ENCODE results near the gene USP17L12.
"Not testable (repeated sequence)": the region's sequence is repeated elsewhere in the genome, so short reads cannot be mapped to it uniquely, and the experiment has no call there.

USP17L12 gene, protein sequence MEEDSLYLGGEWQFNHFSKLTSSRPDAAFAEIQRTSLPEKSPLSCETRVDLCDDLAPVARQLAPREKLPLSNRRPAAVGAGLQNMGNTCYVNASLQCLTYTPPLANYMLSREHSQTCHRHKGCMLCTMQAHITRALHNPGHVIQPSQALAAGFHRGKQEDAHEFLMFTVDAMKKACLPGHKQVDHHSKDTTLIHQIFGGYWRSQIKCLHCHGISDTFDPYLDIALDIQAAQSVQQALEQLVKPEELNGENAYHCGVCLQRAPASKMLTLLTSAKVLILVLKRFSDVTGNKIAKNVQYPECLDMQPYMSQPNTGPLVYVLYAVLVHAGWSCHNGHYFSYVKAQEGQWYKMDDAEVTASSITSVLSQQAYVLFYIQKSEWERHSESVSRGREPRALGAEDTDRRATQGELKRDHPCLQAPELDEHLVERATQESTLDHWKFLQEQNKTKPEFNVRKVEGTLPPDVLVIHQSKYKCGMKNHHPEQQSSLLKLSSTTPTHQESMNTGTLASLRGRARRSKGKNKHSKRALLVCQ
- total RNA-seq, result 0 reads per million in 4 donors

DNA sequence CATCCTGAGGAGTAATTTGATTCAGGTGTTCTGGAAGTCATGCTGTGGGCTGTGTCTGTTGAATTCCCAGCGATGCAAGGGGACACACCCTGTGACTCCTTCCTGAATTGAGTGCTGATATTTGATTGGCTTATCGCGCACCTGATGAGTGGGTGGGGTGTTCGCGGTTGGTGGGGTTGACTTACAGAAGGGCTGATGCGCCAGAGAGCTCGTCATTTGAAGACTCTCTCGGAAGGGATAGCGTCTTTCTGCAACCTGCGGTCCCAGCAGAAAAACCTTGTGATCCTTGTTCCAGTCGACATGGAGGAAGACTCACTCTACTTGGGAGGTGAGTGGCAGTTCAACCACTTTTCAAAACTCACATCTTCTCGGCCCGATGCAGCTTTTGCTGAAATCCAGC lies at the start of gene USP17L12:
TSS of gene USP17L12 (plus strand) at position 301 of the 400 bp plus-strand sequence. CDS start at position 301, 0 bp downstream.
- not testable (repeated sequence) for DNase-seq

DNA sequence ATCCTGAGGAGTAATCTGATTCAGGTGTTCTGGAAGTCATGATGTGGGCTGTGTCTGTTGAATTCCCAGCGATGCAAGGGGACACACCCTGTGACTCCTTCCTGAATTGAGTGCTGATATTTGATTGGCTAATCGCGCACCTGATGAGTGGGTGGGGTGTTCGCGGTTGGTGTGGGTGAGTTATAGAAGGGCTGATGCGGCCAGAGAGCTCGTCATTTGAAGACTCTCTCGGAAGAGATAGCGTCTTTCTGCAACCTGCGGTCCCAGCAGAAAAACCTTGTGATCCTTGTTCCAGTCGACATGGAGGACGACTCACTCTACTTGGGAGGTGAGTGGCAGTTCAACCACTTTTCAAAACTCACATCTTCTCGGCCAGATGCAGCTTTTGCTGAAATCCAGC lies 9.6 kb upstream of the USP17L12 start, which contains the start of gene USP17L10:
TSS of gene USP17L10 (plus strand) at position 301 of the 400 bp plus-strand sequence. CDS start at position 301, 0 bp downstream.
- not testable (repeated sequence) for DNase-seq

DNA sequence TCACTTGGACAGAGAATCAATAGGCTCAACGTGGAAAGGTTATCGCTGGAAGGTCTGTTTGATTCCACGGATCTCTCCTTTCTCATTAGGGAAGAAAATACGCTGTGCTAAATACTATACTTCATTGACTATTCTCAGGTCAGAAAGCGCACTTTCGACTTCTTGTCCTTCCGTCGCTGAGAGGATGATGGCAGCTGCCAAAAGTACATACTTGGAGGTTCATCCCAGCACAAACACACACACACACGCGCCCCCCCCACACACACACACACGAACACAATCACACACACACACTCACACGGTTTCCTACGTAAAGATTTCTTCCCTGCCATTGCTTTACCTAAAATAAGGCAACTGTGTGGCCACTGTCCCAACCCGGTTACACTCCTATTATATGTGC lies 5.3 kb upstream of the USP17L12 start:
- DNase-seq, result not testable (repeated sequence)

DNA sequence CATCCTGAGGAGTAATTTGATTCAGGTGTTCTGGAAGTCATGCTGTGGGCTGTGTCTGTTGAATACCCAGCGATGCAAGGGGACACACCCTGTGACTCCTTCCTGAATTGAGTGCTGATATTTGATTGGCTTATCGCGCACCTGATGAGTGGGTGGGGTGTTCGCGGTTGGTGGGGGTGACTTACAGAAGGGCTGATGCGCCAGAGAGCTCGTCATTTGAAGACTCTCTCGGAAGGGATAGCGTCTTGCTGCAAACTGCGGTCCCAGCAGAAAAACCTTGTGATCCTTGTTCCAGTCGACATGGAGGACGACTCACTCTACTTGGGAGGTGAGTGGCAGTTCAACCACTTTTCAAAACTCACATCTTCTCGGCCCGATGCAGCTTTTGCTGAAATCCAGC lies 4.8 kb upstream of the USP17L12 start, which contains the start of gene USP17L11:
TSS of gene USP17L11 (plus strand) at position 301 of the 400 bp plus-strand sequence. CDS start at position 301, 0 bp downstream.
- not testable (repeated sequence) for DNase-seq

DNA sequence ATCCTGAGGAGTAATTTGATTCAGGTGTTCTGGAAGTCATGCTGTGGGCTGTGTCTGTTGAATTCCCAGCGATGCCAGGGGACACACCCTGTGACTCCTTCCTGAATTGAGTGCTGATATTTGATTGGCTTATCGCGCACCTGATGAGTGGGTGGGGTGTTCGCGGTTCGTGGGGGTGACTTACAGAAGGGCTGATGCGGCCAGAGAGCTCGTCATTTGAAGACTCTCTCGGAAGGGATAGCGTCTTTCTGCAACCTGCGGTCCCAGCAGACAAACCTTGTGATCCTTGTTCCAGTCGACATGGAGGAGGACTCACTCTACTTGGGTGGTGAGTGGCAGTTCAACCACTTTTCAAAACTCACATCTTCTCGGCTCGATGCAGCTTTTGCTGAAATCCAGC lies 4.6 kb downstream of the USP17L12 start, which contains the start of gene USP17L13:
TSS of gene USP17L13 (plus strand) at position 301 of the 400 bp plus-strand sequence. CDS start at position 301, 0 bp downstream.
- DNase-seq, result not testable (repeated sequence)

DNA sequence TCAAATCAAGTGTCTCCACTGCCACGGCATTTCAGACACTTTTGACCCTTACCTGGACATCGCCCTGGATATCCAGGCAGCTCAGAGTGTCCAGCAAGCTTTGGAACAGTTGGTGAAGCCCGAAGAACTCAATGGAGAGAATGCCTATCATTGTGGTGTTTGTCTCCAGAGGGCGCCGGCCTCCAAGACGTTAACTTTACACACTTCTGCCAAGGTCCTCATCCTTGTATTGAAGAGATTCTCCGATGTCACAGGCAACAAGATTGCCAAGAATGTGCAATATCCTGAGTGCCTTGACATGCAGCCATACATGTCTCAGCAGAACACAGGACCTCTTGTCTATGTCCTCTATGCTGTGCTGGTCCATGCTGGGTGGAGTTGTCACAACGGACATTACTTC lies 10.3 kb downstream of the USP17L12 start:
- not testable (repeated sequence) for DNase-seq

DNA sequence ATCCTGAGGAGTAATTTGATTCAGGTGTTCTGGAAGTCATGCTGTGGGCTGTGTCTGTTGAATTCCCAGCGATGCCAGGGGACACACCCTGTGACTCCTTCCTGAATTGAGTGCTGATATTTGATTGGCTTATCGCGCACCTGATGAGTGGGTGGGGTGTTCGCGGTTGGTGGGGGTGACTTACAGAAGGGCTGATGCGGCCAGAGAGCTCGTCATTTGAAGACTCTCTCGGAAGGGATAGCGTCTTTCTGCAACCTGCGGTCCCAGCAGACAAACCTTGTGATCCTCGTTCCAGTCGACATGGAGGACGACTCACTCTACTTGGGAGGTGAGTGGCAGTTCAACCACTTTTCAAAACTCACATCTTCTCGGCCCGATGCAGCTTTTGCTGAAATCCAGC lies 14.1 kb downstream of the USP17L12 start, which contains the start of gene USP17L15:
TSS of gene USP17L15 (plus strand) at position 301 of the 400 bp plus-strand sequence. CDS start at position 301, 0 bp downstream.
- not testable (repeated sequence) for DNase-seq

DNA sequence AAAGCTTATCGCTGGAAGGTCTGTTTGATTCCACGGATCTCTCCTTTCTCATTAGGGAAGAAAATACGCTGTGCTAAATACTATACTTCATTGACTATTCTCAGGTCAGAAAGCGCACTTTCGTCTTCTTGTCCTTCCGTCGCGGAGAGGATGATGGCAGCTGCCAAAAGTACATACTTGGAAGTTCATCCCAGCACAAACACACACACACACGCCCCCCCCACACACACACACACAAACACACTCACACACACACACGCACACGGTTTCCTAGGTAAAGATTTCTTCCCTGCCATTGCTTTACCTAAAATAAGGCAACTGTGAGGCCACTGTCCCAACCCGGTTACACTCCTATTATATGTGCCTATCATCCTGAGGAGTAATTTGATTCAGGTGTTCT lies 18.5 kb downstream of the USP17L12 start:
- not testable (repeated sequence) for DNase-seq

DNA sequence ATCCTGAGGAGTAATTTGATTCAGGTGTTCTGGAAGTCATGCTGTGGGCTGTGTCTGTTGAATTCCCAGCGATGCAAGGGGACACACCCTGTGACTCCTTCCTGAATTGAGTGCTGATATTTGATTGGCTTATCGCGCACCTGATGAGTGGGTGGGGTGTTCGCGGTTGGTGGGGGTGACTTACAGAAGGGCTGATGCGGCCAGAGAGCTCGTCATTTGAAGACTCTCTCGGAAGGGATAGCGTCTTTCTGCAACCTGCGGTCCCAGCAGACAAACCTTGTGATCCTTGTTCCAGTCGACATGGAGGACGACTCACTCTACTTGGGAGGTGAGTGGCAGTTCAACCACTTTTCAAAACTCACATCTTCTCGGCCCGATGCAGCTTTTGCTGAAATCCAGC lies 23.6 kb downstream of the USP17L12 start, which contains the start of gene USP17L17:
TSS of gene USP17L17 (plus strand) at position 301 of the 400 bp plus-strand sequence. CDS start at position 301, 0 bp downstream.
- not testable (repeated sequence) for DNase-seq

DNA sequence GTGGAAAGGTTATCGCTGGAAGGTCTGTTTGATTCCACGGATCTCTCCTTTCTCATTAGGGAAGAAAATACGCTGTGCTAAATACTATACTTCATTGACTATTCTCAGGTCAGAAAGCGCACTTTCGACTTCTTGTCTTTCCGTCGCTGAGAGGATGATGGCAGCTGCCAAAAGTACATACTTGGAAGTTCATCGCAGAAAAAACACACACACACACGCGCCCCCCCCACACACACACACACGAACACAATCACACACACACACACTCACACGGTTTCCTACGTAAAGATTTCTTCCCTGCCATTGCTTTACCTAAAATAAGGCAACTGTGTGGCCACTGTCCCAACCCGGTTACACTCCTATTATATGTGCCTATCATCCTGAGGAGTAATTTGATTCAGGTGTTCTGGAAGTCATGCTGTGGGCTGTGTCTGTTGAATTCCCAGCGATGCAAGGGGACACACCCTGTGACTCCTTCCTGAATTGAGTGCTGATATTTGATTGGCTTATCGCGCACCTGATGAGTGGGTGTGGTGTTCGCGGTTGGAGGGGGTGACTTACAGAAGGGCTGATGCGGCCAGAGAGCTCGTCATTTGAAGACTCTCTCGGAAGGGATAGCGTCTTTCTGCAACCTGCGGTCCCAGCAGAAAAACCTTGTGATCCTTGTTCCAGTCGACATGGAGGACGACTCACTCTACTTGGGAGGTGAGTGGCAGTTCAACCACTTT lies 28.2 kb downstream of the USP17L12 start, which contains the start of gene USP17L18:
TSS of gene USP17L18 (plus strand) at position 678 of the 728 bp plus-strand sequence. CDS start at position 678, 0 bp downstream.
- DNase-seq, result peak in 2 of 5 donors; percentile 1 to 7

DNA sequence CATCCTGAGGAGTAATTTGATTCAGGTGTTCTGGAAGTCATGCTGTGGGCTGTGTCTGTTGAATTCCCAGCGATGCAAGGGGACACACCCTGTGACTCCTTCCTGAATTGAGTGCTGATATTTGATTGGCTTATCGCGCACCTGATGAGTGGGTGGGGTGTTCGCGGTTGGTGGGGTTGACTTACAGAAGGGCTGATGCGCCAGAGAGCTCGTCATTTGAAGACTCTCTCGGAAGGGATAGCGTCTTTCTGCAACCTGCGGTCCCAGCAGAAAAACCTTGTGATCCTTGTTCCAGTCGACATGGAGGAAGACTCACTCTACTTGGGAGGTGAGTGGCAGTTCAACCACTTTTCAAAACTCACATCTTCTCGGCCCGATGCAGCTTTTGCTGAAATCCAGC lies 33.1 kb downstream of the USP17L12 start, which contains the start of gene USP17L19:
TSS of gene USP17L19 (plus strand) at position 301 of the 400 bp plus-strand sequence. CDS start at position 301, 0 bp downstream.
- not testable (repeated sequence) for DNase-seq

DNA sequence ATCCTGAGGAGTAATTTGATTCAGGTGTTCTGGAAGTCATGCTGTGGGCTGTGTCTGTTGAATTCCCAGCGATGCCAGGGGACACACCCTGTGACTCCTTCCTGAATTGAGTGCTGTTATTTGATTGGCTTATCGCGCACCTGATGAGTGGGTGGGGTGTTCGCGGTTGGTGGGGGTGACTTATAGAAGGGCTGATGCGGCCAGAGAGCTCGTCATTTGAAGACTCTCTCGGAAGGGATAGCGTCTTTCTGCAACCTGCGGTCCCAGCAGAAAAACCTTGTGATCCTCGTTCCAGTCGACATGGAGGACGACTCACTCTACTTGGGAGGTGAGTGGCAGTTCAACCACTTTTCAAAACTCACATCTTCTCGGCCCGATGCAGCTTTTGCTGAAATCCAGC lies 37.9 kb downstream of the USP17L12 start, which contains the start of gene USP17L20:
TSS of gene USP17L20 (plus strand) at position 301 of the 400 bp plus-strand sequence. CDS start at position 301, 0 bp downstream.
- DNase-seq, result not testable (repeated sequence)

DNA sequence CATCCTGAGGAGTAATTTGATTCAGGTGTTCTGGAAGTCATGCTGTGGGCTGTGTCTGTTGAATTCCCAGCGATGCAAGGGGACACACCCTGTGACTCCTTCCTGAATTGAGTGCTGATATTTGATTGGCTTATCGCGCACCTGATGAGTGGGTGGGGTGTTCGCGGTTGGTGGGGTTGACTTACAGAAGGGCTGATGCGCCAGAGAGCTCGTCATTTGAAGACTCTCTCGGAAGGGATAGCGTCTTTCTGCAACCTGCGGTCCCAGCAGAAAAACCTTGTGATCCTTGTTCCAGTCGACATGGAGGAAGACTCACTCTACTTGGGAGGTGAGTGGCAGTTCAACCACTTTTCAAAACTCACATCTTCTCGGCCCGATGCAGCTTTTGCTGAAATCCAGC lies 42.6 kb downstream of the USP17L12 start, which contains the start of gene USP17L21:
TSS of gene USP17L21 (plus strand) at position 301 of the 400 bp plus-strand sequence. CDS start at position 301, 0 bp downstream.
- not testable (repeated sequence) for DNase-seq

DNA sequence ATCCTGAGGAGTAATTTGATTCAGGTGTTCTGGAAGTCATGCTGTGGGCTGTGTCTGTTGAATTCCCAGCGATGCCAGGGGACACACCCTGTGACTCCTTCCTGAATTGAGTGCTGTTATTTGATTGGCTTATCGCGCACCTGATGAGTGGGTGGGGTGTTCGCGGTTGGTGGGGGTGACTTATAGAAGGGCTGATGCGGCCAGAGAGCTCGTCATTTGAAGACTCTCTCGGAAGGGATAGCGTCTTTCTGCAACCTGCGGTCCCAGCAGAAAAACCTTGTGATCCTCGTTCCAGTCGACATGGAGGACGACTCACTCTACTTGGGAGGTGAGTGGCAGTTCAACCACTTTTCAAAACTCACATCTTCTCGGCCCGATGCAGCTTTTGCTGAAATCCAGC lies 47.4 kb downstream of the USP17L12 start, which contains the start of gene USP17L22:
TSS of gene USP17L22 (plus strand) at position 301 of the 400 bp plus-strand sequence. CDS start at position 301, 0 bp downstream.
- not testable (repeated sequence) for DNase-seq

Data from T-helper 1 cell (primary cell).